GM12872 (cell line): ENCODE results near the gene OTOP3.

Experiments used
- TF ChIP-seq, protein P1 (sequence below): IDR thresholded peaks from 3 replicates; pipeline ENCODE4 v1.5.1; 2011; ENCODE audit warnings: low read depth, mild to moderate bottlenecking, low read length, moderate library complexity; ENCODE audit not compliant: insufficient read depth

The OTOP3 gene

DNA sequence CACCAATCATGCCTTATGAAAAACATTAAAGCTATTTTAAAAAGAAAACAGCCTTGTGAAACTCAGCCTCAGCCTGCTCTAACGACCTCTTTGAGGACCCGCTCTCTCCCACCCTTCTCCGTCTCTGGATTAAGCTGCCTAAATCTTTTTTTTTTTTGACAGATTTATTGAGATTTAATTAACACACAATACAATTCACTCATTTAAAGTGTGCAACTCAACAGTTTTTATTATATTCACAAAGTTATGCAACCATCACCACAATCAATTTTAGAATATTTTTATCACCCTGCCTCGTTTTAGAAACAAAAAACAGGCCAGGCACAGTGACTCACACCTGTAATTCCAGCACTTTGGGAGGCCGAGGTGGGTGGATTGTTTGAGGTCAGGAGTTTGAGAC is 60.1 kb downstream of the OTOP3 start:
- TF ChIP-seq, protein P1, sequence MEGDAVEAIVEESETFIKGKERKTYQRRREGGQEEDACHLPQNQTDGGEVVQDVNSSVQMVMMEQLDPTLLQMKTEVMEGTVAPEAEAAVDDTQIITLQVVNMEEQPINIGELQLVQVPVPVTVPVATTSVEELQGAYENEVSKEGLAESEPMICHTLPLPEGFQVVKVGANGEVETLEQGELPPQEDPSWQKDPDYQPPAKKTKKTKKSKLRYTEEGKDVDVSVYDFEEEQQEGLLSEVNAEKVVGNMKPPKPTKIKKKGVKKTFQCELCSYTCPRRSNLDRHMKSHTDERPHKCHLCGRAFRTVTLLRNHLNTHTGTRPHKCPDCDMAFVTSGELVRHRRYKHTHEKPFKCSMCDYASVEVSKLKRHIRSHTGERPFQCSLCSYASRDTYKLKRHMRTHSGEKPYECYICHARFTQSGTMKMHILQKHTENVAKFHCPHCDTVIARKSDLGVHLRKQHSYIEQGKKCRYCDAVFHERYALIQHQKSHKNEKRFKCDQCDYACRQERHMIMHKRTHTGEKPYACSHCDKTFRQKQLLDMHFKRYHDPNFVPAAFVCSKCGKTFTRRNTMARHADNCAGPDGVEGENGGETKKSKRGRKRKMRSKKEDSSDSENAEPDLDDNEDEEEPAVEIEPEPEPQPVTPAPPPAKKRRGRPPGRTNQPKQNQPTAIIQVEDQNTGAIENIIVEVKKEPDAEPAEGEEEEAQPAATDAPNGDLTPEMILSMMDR: no peak

DNA sequence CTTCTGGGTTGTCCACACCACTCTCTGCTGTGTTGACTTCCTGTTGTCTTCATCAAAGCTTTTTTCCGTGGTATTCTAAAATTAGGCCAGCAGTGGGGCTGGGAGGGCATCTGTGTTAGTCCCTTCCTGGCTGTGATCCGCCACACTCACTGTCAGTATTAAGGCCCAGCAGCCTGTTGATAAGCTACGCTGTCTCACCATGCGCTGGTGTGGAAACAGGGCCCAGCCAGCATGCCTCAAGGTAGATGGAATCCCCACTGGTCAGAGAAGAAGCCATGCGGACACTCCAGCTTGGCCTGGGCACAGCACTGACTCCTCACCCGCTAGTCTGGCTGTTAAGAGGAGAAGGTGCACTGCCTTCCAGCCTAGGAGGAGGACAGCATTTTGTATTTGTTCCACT is 63.1 kb downstream of the OTOP3 start:
- TF ChIP-seq, protein P1: no peak

DNA sequence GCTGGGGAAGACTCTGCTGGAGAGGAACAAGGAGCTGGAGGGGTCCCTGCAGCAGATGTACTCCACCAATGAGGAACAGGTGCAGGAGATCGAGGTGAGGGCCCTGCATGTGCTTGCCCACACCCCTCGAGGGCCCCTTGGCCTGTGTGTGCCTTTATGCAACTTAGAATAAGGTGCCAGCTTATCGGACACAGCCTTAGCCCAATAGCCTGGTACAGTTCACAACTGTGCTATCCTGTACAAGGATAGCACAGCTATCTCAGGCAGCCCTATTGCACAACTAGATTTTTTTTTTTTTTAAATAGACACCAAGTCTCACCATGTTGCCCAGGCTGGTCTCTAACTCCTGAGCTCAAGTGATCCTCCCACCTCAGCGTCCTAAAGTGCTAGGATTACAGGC is 63.8 kb downstream of the OTOP3 start:
- TF ChIP-seq, protein P1: no peak
